Measurements from ENCODE around the gene RHEBL1. TPM values are rescaled to one million over a fixed set of nuclear protein-coding genes. Genes with fewer than 3 reads are reported as not detected.

RHEBL1 gene
- total RNA-seq, 1 donor from 2014 or later = 0.44 TPM

DNA sequence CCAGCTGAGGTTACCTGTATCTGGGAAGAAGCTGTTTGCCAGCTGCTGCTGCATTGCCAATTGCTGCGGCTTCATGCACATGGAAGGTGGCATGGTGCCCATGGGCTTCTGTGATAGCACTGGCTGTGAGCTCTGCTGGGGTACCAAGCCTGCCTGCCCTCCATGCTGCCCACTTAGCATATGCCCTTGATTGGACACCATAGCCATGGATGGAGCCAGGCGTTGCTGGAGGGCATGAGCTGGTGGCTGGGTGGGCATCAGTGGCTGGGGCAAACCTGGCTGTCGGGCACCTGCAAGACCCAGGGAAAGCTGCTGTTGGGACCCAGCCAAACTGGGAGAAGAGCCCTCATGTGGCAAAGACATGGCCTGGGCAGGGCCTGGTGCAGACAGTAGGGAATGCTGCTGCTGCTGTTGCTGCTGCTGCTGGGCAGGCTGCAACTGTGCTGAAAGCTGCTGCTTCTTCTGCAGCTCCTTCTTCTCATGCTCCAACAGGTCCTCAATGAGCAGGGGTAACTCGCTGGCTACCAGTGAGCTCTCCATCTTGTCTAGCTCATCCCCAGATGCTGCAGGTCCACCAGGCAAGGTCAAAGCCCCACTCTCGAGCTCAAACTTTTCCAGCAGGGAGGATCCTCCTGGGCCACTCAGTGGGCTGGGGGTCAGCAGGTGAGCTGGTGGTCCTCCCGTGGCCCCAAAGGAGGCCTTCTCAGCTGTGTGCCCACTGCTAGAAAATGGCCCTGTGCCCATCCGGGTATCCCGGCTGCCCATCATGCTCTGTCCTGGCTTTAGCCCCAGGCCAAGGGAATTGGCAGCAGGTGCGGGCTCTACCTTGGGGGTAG is 32.5 kb downstream of the RHEBL1 start:
- no peak for ATAC-seq

DNA sequence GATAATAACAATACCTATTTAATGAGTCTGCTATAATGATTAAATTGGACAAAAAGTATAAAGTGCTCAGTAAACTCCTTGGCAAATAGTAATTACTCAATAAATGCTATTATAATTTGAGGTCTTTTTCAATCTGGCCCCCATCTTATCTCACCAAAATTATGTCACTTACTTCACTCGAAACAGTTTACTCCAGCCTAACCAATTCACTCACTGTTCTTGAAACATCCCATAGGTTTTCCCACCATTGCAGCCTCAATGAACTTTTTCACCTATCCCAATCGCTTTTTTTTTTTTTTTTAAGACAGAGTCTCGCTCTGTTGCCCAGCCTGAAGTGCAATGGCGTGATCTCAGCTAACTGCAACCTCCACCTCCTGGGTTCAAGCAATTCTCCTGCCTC is 33.8 kb downstream of the RHEBL1 start:
- no peak for ATAC-seq

DNA sequence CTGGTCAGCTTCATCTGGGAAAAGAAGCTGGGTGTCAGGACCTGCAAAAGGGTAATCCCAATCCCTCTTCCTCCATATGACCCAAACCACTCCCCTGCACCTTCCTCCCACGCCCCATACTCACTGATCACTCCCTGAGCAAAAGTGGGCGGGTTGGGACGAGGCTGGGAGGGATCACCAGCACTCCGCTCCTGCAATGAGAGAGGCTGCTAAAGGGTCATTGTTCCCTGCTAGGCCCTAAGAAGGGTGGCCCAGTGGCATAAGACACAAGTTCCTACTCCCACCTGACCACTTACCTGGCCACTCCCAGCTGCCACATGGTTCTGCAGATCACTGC is 35.5 kb downstream of the RHEBL1 start:
- no peak for ATAC-seq

DNA sequence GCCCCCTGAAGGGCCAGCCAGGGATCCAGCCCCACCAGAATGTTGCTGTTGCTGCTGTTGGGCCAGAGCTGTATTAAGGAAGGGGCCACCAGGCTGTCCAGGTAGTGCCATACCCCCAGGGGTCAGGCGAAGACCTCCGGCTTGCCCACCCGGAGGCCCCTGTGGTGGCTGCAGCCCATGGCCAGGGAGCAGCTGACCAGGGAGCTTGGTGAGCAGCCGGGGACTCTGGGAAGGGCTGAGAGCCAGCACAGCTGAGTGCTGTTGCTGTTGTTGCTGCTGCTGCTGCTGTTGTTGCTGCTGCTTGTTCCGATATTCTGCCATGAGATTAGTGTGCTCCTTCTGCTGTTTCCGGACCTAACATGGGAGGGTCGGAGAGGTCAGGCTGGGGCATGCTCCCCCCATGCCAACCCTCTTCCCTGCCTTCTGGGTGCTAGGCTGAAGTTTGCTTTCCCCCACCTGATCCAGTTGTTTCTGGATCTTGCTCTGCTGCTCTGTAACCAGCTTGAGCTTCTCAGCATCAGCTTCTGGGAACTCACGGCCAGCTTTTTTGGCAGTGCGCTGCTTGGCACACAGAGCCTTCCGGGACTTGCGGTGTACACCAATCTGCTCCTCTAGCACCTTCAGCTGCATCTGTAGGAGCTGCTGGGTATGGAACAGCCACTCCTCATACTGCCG is 36.0 kb downstream of the RHEBL1 start:
- ATAC-seq = no peak

DNA sequence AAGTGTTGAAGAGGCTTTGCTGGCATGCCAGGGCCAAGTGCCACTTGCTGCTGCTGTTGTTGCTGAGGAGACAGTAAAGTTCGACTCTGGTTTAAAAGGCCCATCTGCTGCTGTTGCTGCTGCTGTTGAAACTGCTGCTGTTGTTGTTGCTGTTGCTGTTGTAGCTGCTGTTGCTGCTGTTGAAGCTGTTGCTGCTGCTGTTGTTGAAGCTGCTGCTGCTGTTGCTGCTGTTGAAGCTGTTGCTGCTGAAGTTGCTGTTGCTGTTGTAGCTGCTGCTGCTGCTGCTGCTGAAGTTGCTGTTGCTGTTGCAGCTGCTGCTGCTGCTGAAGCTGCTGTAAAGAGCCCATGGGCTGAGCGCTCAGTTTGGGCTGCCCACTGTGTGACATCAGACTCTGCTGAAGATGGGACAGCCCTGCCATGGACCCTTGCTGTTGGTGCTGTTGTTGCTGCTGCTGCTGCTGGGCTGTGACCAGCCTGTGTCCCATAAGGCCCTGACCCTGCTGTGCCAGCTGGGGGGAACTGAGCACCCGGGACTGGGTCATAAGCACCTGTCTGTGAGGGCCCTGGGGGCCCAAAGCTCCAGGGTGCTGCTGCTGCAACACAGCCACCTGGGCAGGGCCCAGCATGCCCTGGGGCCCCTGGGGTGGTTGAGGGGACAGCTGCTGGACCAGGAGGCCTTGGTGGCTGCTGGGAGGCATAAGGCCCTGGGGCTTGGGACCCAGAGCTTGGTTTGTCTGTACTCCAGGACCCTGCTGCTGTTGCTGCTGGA is 36.9 kb downstream of the RHEBL1 start:
- no peak for ATAC-seq

- no peak for ATAC-seq
Measured at GRCh38 chr12:49032276-49032675, 37.5 kb downstream of the RHEBL1 start.

DNA sequence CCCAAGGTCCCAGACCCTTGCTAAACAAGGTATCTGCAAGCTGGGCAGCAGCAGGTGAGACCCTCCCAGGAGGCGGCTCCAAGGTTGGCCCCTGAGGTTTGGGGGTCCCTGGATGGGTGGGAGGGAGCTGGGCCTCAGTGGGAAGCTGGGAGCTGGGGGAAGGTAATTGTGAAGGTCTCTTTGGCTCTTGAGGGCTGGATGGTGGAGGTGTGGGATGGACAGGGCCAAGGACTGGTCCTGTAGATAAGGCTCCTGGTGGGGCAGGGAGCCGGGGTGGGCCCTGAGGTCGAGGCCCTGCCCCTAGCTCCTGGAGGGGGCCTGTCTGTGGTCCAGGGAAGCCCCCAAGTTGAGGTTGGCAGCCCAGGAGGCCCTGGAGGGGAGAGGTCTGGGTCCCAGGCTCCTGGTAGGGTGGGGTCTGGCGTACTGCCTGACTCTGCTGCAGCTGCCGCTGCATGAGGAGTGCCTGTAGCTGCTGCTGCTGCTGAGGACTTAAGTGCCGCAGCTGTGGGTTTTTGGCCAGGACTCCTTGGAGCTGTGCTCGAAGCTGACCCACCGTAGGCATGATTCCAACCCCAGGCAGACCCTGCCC is 38.1 kb downstream of the RHEBL1 start:
- ATAC-seq = no peak

DNA sequence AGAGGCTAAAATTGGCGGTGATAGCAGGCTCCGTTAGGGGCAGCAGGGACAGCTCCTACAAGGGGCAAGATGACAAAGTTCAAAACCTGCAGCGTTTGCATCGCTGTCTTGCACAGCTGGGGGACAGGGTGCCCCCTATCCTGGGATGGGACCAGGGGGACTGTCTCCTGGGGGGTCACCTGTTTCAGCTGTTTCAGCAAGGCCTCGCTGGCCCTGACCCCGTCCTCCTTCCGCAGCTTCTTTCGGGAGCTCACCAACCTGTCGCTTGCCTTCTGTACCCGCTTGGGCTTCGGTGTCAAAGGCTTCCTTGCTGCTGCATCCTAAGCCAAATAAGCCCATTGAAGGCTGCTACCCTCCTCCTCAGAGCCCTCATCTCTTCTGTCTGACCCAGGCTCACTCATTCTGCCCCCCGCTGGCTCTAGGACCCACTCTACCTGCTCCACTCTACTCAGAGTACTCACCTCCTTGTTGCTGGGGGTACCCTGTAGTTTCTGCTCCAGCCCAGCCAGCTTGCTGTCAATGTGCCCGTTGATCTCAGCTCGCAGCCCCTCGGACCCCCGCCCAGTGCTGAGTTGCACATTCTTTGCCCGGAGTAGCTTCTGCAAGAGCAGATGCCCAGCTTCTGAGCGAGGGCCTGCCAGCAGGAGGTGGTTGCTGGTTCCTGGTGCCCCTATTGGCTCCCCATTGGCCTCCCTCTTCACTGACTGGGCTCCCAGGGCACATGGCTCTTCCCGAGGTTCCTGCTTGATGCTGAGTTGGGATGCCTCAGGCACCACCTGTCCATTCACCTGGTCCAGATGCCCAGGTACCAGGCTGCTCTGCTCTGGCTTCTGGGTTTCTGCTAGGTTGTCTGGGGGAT is 38.8 kb downstream of the RHEBL1 start:
- ATAC-seq = no peak

- no peak for ATAC-seq
Measured at GRCh38 chr12:49030119-49030518, 39.7 kb downstream of the RHEBL1 start.

GRCh38 chr12:49028666-49029275 is 41.0 kb downstream of the RHEBL1 start:
- no peak for ATAC-seq

- no peak for ATAC-seq
Measured at GRCh38 chr12:49027846-49028555, 41.8 kb downstream of the RHEBL1 start.

- no peak for ATAC-seq
Measured at GRCh38 chr12:49026678-49027480, 42.9 kb downstream of the RHEBL1 start.

GRCh38 chr12:49026101-49026500 is 43.7 kb downstream of the RHEBL1 start:
- ATAC-seq = no peak

DNA sequence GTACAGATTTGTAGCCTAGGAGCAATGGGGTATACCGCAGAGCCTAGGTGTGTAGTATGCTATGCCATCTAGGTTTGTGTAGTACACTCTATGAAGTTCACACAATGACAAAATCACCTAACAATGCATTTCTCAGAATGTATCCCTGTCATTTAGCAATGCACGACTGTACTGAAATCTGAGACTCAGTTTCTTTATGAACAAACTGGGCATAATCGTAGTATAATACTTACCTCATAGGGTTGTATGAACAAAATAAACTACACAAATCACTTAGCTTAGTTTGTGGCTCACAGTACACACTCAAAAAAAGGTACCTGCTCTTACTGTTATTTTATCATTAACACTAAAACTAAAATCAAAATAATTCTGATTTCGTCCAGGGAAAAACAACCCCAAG is 44.3 kb downstream of the RHEBL1 start:
- no peak for ATAC-seq

- ATAC-seq = no peak
Measured at GRCh38 chr12:49024543-49024942, 45.2 kb downstream of the RHEBL1 start.

GRCh38 chr12:49023812-49024211 is 46.0 kb downstream of the RHEBL1 start:
- no peak for ATAC-seq

GRCh38 chr12:49022558-49023178 is 47.1 kb downstream of the RHEBL1 start:
- no peak for ATAC-seq

GRCh38 chr12:49021292-49021915 is 48.4 kb downstream of the RHEBL1 start:
- ATAC-seq = no peak

DNA sequence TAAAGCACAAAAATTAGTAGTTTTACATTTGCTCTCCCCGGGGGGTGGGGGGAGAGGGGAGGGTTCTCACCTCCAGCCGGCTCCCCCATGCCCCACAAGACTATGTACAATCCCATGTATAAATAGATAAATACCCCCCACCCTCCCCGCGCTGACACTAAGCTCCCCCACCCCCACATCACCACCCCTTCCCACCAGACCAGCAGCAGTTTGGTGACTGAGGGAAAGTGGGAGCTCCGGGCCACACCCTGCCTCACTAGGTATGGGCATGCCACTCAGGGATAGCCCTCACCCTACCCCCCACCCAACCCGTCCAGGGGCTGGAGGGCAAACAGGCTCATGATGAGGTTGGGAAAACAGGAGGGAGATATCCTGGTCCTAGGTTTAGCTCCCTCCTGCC is 49.3 kb downstream of the RHEBL1 start:
- ATAC-seq = no peak
